Small intestine (tissue), 7 donors: ENCODE data around the gene SLC8A1. TPM values are rescaled to one million over a fixed set of nuclear protein-coding genes. Genes with fewer than 3 reads are reported as not detected.

Experiments used
- DNase-seq, 2 donors: peaks; one replicate each; pipeline versions ENCODE4 v3.0.0 to v3.0.0-alpha.2; 2013
- FAIRE-seq: peaks from 2 replicates; lab custom pipeline; 2012; peaks lifted over from hg19 to GRCh38; lab: Jason Lieb, UNC
- H3K27ac ChIP-seq, 3 donors: one replicate each; pipeline ENCODE4 v1.5.1; 2013; ENCODE audit warnings: low read length in 2 of 3, mild to moderate bottlenecking in 2 of 3, control low read depth in 1 of 3, inconsistent platforms in 1 of 3, low read depth in 1 of 3, moderate library complexity in 1 of 3
- H3K27me3 ChIP-seq, 3 donors: one replicate each; pipeline ENCODE4 v1.6.1; 2013; ENCODE audit warnings: low read length in 3 of 3, inconsistent platforms in 1 of 3; ENCODE audit not compliant: control insufficient read depth in 3 of 3, insufficient read depth in 3 of 3
- H3K36me3 ChIP-seq, 3 donors: one replicate each; pipeline ENCODE4 v1.6.1; 2013; ENCODE audit warnings: low read length in 3 of 3, inconsistent platforms in 1 of 3, low read depth in 1 of 3, mild to moderate bottlenecking in 1 of 3, moderate library complexity in 1 of 3; ENCODE audit not compliant: control insufficient read depth in 3 of 3, insufficient read depth in 2 of 3
- H3K4me1 ChIP-seq, 3 donors: one replicate each; pipeline ENCODE4 v1.6.1; 2013; ENCODE audit warnings: low read length in 2 of 3, inconsistent platforms in 1 of 3, low read depth in 1 of 3, mild to moderate bottlenecking in 1 of 3, moderate library complexity in 1 of 3; ENCODE audit not compliant: control insufficient read depth in 3 of 3, insufficient read depth in 2 of 3
- H3K4me3 ChIP-seq, 3 donors: one replicate each; pipeline ENCODE4 v1.5.1; 2013; ENCODE audit warnings: low read length in 3 of 3, control low read depth in 1 of 3, inconsistent platforms in 1 of 3, low read depth in 1 of 3, mild to moderate bottlenecking in 1 of 3, moderate library complexity in 1 of 3
- H3K9me3 ChIP-seq, 2 donors: one replicate each; pipeline ENCODE4 v1.6.1; 2013; ENCODE audit warnings: low read depth in 1 of 2, low read length in 1 of 2; ENCODE audit not compliant: control insufficient read depth in 2 of 2, insufficient read depth in 1 of 2
- WGBS, 3 donors: extraction: QIAGEN DNeasy Blood & Tissue Kit; methylation state at CpG; one replicate each; pipeline ENCODE4 v1.1.7; 2013; 5-methylcytosine and 5-hydroxymethylcytosine counted together
- polyA plus RNA-seq, 4 donors: library from polyadenylated mRNA; stranded (reverse) in 3 of 4; unstranded in 1 of 4; fragments of 200-250 nt in 3 of 4; fragments of 120-200 nt in 1 of 4; gene quantifications; one replicate each; pipeline versions ENCODE4 v1.2.1 to v1.2.3, GENCODE V29; 2013
- donor health status: healthy with polysubstance abuse.
- donor health status: control.
- donor health status: control.
- donor health status: Bipolar disorder and iron deficiency.
- donor health status: healthy.

The SLC8A1 gene
- polyA plus RNA-seq, 4 donors, result 0.22 to 5.6 (median 1.9) TPM

- Histone ChIP-seq H3K4me3 (no peak overlapping the region), H3K27ac (no peak overlapping the region), H3K4me1 (peaks cover 0 to 3% (median 0%) of the 10 kb centered on the region in 3 donors), H3K27me3 (no peaks in the 10 kb centered on the region), H3K36me3 (no peaks in the 10 kb centered on the region), H3K9me3 (no peaks in the 10 kb centered on the region)
- DNase-seq (no peak), FAIRE-seq (no peak)
Observed at GRCh38 chr2:40325116-40325515, 126.8 kb downstream of the SLC8A1 start.

- H3K9me3 ChIP-seq, result no peaks in the 10 kb centered on the region
- H3K27me3 ChIP-seq, result no peaks in the 10 kb centered on the region
- no peaks in the 10 kb centered on the region for H3K36me3 ChIP-seq
- WGBS, 3 donors, result 76 to 85% (median 79%) methylated on average over 1 of the region's 1 CpG
- no peak overlapping the region for H3K27ac ChIP-seq
- H3K4me3 ChIP-seq, result no peak overlapping the region
- H3K4me1 ChIP-seq, result peaks cover 0 to 3% (median 0%) of the 10 kb centered on the region in 3 donors
- FAIRE-seq (no peak), DNase-seq (no peak)
Observed at GRCh38 chr2:40324656-40325055, 127.2 kb downstream of the SLC8A1 start.

DNA sequence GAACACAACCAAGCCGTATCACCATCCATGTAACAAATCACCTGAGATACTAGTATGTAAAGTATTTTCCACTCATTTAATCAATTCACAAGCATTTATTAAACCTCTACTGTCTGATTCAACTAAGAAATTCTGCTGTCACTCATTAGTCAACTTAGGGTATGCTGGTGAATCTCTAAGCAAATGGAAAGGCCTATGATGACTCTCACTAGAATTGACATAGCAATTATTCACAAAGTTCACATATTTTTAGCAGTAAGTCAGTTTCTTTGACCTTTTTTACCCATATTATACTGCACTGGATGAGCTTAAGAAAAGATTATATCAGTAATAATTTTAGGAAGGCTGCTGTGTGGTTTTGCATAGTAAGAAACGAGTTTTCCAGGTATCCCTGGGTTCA lies 130.1 kb downstream of the SLC8A1 start:
- FAIRE-seq (no peak), DNase-seq (no peak)
- WGBS, 3 donors, result 74 to 84% (median 82%) methylated on average over 2 of the region's 2 CpGs

GRCh38 chr2:40321016-40321623 lies 130.8 kb downstream of the SLC8A1 start:
- no peak for FAIRE-seq
- 75 to 89% (median 88%) methylated on average over 7 of the region's 7 CpGs for WGBS, 3 donors

More for the DNA sequence above, 130.1 kb downstream of the SLC8A1 start:
- Histone ChIP-seq H3K4me1 (no peaks in the 10 kb centered on the region), H3K27me3 (no peaks in the 10 kb centered on the region), H3K4me3 (no peak overlapping the region), H3K9me3 (no peaks in the 10 kb centered on the region), H3K27ac (no peak overlapping the region), H3K36me3 (no peaks in the 10 kb centered on the region)

DNA sequence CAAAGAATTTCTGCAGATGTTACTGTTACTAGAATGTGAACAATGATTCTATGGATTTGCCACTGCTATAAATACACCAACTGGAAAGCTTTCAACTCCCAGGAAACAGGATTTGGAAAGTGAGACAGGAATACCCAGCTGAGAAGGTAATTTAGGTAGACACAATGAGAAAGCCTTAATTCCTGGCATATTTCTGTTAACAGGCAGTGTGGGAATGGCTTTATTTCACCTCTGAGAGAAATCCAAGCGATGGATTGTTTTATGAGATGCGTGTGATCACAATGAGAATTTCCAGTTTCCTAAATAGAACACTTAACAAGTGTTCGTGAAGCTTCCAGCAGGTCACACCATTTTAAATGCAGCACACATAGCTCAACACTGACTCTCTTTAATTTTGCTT lies 133.0 kb downstream of the SLC8A1 start:
- H3K27me3 ChIP-seq, result no peaks in the 10 kb centered on the region
- DNase-seq, result no peak
- WGBS, 3 donors, result 88 to 96% (median 95%) methylated on average over 3 of the region's 3 CpGs
- no peaks in the 10 kb centered on the region for H3K36me3 ChIP-seq
- FAIRE-seq, result no peak
- no peak overlapping the region for H3K4me3 ChIP-seq
- no peaks in the 10 kb centered on the region for H3K4me1 ChIP-seq
- H3K9me3 ChIP-seq, result no peaks in the 10 kb centered on the region
- H3K27ac ChIP-seq, result no peak overlapping the region

More at GRCh38 chr2:40321016-40321623, 130.8 kb downstream of the SLC8A1 start:
- no peak overlapping the region for H3K27ac ChIP-seq
- no peak for DNase-seq
- no peaks in the 10 kb centered on the region for H3K4me1 ChIP-seq
- H3K4me3 ChIP-seq, result no peak overlapping the region
- H3K9me3 ChIP-seq, result no peaks in the 10 kb centered on the region
- no peaks in the 10 kb centered on the region for H3K36me3 ChIP-seq
- no peaks in the 10 kb centered on the region for H3K27me3 ChIP-seq

GRCh38 chr2:40317761-40318160 lies 134.1 kb downstream of the SLC8A1 start:
- FAIRE-seq (no peak), DNase-seq (no peak)
- H3K36me3 ChIP-seq, result no peaks in the 10 kb centered on the region
- WGBS, 3 donors, result 65 to 67% (median 66%) methylated on average over 2 of the region's 2 CpGs
- H3K4me3 ChIP-seq, result no peak overlapping the region
- no peaks in the 10 kb centered on the region for H3K27me3 ChIP-seq
- H3K4me1 ChIP-seq, result no peaks in the 10 kb centered on the region
- no peak overlapping the region for H3K27ac ChIP-seq
- H3K9me3 ChIP-seq, result no peaks in the 10 kb centered on the region

DNA sequence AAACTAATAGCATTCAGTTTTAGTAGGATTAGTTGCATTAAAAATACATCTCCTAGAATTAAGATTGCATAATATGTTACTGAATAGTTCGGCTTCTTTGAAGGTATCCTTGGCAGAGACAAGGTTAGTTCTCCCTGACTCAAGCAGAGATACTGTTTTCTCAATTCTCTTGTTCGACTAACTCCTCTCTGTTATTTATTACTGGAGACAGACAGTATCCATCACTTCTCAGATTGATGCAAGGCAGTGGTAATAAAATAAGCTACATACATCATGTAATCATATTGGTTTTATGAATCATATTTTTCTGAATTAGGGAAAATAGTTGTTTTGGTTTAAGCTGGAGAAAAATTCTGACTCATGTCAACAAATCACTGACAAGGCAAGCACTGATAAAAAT lies 134.8 kb downstream of the SLC8A1 start:
- no peak overlapping the region for H3K27ac ChIP-seq
- no peaks in the 10 kb centered on the region for H3K36me3 ChIP-seq
- H3K4me1 ChIP-seq, result no peaks in the 10 kb centered on the region
- DNase-seq, result no peak
- 65 to 79% (median 77%) methylated on average over 2 of the region's 2 CpGs for WGBS, 3 donors
- no peaks in the 10 kb centered on the region for H3K9me3 ChIP-seq
- H3K4me3 ChIP-seq, result no peak overlapping the region
- no peak for FAIRE-seq
- no peaks in the 10 kb centered on the region for H3K27me3 ChIP-seq

- no peak for FAIRE-seq
Observed at GRCh38 chr2:40316620-40317019, 135.3 kb downstream of the SLC8A1 start.

GRCh38 chr2:40315683-40316082 lies 136.2 kb downstream of the SLC8A1 start:
- FAIRE-seq (no peak), DNase-seq (no peak)
- Histone ChIP-seq H3K4me1 (no peaks in the 10 kb centered on the region), H3K27ac (no peak overlapping the region), H3K9me3 (no peaks in the 10 kb centered on the region), H3K27me3 (no peaks in the 10 kb centered on the region), H3K4me3 (no peak overlapping the region), H3K36me3 (no peaks in the 10 kb centered on the region)
- 19 to 41% (median 20%) methylated on average over 2 of the region's 2 CpGs for WGBS, 3 donors

More at GRCh38 chr2:40316620-40317019, 135.3 kb downstream of the SLC8A1 start:
- Histone ChIP-seq H3K27me3 (no peaks in the 10 kb centered on the region), H3K36me3 (no peaks in the 10 kb centered on the region), H3K4me1 (no peaks in the 10 kb centered on the region), H3K4me3 (no peak overlapping the region), H3K9me3 (no peaks in the 10 kb centered on the region), H3K27ac (no peak overlapping the region)
- WGBS, 3 donors, result 45 to 64% (median 59%) methylated on average over 1 of the region's 1 CpG
- DNase-seq, result no peak
